Measurements from ENCODE around the gene PID1. TPM values are rescaled to one million over a fixed set of nuclear protein-coding genes. Genes with fewer than 3 reads are reported as not detected.

Gene PID1
- total RNA-seq, 1 donor from 2014 or later, result 0.34 TPM

DNA sequence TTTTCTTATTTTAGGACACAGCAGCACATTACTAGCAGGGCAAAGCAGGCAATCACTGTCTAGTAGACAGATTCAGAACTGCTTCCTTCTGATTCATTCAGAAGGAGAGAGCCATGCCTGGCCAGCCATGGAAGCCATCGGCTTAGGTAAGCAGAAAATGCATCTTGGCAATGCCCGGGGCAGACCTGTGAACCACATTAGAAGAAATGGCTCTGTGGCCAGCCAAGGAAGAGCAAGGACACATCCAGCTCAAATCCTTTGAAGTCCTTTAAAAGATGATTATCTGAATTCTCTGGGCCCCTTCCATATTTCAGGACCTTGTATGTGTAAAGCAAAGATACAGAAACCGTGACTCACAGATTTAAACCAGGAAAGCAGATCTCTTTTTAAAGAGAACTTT, 227.4 kb downstream of the PID1 start:
- Mint-ChIP-seq H3K36me3 (ENCODE audit: insufficient read depth) (no peaks in the 10 kb centered on the region), H3K9me3 (ENCODE audit: low read depth) (no peaks in the 10 kb centered on the region), H3K27ac (no peak overlapping the region), H3K4me3 (ENCODE audit: low read depth) (no peak overlapping the region), H3K27me3 (no peaks in the 10 kb centered on the region), H3K4me1 (ENCODE audit: low read depth) (no peaks in the 10 kb centered on the region)
- no peak for DNase-seq (ENCODE audit: low spot score, unreplicated experiment)
- TF ChIP-seq, protein P1, sequence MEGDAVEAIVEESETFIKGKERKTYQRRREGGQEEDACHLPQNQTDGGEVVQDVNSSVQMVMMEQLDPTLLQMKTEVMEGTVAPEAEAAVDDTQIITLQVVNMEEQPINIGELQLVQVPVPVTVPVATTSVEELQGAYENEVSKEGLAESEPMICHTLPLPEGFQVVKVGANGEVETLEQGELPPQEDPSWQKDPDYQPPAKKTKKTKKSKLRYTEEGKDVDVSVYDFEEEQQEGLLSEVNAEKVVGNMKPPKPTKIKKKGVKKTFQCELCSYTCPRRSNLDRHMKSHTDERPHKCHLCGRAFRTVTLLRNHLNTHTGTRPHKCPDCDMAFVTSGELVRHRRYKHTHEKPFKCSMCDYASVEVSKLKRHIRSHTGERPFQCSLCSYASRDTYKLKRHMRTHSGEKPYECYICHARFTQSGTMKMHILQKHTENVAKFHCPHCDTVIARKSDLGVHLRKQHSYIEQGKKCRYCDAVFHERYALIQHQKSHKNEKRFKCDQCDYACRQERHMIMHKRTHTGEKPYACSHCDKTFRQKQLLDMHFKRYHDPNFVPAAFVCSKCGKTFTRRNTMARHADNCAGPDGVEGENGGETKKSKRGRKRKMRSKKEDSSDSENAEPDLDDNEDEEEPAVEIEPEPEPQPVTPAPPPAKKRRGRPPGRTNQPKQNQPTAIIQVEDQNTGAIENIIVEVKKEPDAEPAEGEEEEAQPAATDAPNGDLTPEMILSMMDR (IDR thresholded peaks at IDR 0.05; ENCODE audit: unreplicated experiment), result no peak

DNA sequence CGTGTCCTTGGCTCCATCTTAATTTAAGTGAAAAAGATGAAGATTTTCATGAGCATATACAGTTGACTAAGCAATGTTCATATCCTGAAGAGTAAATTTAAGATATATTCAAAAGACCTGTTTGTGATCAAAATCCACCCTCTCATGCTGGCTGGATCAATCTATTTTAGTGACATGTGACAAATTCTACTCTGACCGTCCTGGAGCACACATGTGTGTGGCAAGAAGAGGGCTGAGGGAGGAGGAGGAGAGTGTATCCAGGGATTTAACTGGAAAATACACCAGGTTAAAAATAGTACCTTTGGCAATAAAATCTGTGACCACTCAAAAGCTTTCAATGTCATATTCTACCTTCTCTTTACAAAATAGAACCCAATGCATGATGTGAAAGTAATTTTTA, 228.7 kb downstream of the PID1 start:
- Mint-ChIP-seq H3K4me3 (ENCODE audit: low read depth) (no peak overlapping the region), H3K36me3 (ENCODE audit: insufficient read depth) (no peaks in the 10 kb centered on the region), H3K27me3 (no peaks in the 10 kb centered on the region), H3K9me3 (ENCODE audit: low read depth) (no peaks in the 10 kb centered on the region), H3K4me1 (ENCODE audit: low read depth) (no peaks in the 10 kb centered on the region), H3K27ac (no peak overlapping the region)
- TF ChIP-seq, protein P1 (IDR thresholded peaks at IDR 0.05; ENCODE audit: unreplicated experiment), result no peak
- DNase-seq (ENCODE audit: low spot score, unreplicated experiment), result no peak

DNA sequence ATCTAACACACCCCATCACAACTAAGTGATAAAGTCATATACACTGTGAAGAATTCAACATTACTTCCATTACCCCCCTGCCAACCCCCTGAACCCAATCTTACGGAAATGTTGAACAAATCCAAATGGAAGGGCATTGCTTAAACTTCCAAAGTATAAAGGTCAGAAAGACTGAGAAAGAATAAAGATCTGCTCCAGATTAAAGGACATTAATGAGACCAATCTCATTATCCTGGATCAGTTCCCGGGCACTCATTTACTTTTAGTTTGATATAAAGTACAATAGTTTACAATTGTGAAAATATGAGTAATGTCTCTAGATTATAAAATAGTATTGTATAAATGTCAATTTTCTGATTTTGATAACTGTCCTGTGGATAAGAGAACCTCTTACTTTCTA, 229.4 kb downstream of the PID1 start:
- no peaks in the 10 kb centered on the region for H3K36me3 Mint-ChIP-seq (ENCODE audit: insufficient read depth)
- TF ChIP-seq, protein P1 (IDR thresholded peaks at IDR 0.05; ENCODE audit: unreplicated experiment), result no peak
- no peak overlapping the region for H3K4me3 Mint-ChIP-seq (ENCODE audit: low read depth)
- H3K27me3 Mint-ChIP-seq, result no peaks in the 10 kb centered on the region
- H3K27ac Mint-ChIP-seq, result no peak overlapping the region
- H3K9me3 Mint-ChIP-seq (ENCODE audit: low read depth), result no peaks in the 10 kb centered on the region
- no peaks in the 10 kb centered on the region for H3K4me1 Mint-ChIP-seq (ENCODE audit: low read depth)
- DNase-seq (ENCODE audit: low spot score, unreplicated experiment), result no peak

DNA sequence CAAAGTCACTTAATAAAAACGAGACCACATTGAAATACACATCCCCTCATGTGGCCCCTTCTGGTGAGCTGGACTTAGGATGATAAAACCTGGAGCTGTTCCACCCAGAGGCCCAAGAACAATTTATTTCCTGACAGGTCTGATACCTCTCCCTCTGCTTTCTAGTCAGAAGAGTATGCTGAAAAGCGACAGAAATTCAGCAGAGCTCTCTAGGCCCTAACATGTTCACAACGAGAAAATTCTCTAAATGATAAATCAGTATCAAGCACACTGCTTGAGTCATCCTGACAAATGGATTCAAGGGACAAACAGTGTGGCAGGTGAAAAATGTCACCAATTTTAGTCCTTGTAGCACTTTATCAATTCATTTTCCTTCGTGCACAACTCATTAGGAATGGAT, 233.5 kb downstream of the PID1 start:
- TF ChIP-seq, protein P1 (IDR thresholded peaks at IDR 0.05; ENCODE audit: unreplicated experiment), result no peak
- DNase-seq (ENCODE audit: low spot score, unreplicated experiment), result no peak
- H3K27me3 Mint-ChIP-seq, result no peaks in the 10 kb centered on the region
- no peak overlapping the region for H3K27ac Mint-ChIP-seq
- H3K4me3 Mint-ChIP-seq (ENCODE audit: low read depth), result no peak overlapping the region
- H3K9me3 Mint-ChIP-seq (ENCODE audit: low read depth), result no peaks in the 10 kb centered on the region
- no peaks in the 10 kb centered on the region for H3K36me3 Mint-ChIP-seq (ENCODE audit: insufficient read depth)
- H3K4me1 Mint-ChIP-seq (ENCODE audit: low read depth), result no peaks in the 10 kb centered on the region

DNA sequence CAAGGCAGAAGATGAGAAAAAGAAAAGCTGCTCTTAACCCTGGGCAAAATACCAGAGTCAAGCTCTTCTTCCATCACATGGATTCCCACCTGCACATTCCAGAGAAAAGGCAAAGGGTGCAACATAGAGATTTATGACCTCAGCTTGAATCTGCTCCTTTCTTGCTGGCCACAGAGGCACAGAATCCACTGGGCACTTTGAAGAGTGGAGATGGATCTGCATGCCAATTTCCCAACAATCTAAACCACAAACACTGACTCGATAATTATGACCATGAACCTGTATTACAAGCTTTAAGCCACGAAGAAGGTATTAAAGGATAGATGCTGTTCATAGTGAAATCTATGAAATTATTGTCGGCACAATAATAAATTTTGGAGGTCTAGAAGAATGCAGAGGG, 237.3 kb downstream of the PID1 start:
- Mint-ChIP-seq H3K9me3 (ENCODE audit: low read depth) (no peaks in the 10 kb centered on the region), H3K27me3 (no peaks in the 10 kb centered on the region), H3K27ac (no peak overlapping the region), H3K4me3 (ENCODE audit: low read depth) (no peak overlapping the region), H3K4me1 (ENCODE audit: low read depth) (no peaks in the 10 kb centered on the region), H3K36me3 (ENCODE audit: insufficient read depth) (no peaks in the 10 kb centered on the region)
- TF ChIP-seq, protein P1 (IDR thresholded peaks at IDR 0.05; ENCODE audit: unreplicated experiment), result no peak
- no peak for DNase-seq (ENCODE audit: low spot score, unreplicated experiment)

Measured in progenitor cell of endocrine pancreas (in vitro differentiated cells).